ENCODE measurements around the gene NEK3. TPM values are rescaled to one million over a fixed set of nuclear protein-coding genes. Genes with fewer than 3 reads are reported as not detected.
"Not testable (repeated sequence)": the region's sequence is repeated elsewhere in the genome, so short reads cannot be mapped to it uniquely, and the experiment has no call there.

Gene NEK3
- total and polyA plus RNA-seq, 11 donors, result 2.3 to 10.7 (median 5.8) TPM

GRCh38 chr13:52164989-52165388 is 5.6 kb upstream of the NEK3 start:
- Histone ChIP-seq H3K9me3 (no peaks in the 10 kb centered on the region), H3K4me3 (no peak overlapping the region), H3K27ac (no peak overlapping the region), H3K27me3 (no peaks in the 10 kb centered on the region), H3K36me3 (peaks cover 0 to 49% (median 42%) of the 10 kb centered on the region in 9 donors), H3K4me1 (peaks cover 0 to 29% (median 12%) of the 10 kb centered on the region in 12 donors)
- DNase-seq (no peak), ATAC-seq (no peak)
- intact Hi-C loops (cut with DNase I), result no loop called here
- TF ChIP-seq POLR2A (IDR thresholded peaks at IDR 0.05) (no peak), CTCF (IDR thresholded peaks at IDR 0.05) (no peak)

GRCh38 chr13:52163878-52164277 is 4.5 kb upstream of the NEK3 start:
- H3K4me3 ChIP-seq; intact Hi-C loops (cut with DNase I); H3K9me3 ChIP-seq; H3K27ac ChIP-seq; ATAC-seq; DNase-seq; H3K27me3 ChIP-seq: not testable (repeated sequence)
- peaks cover 0 to 38% (median 32%) of the 10 kb centered on the region in 9 donors for H3K36me3 ChIP-seq
- H3K4me1 ChIP-seq, result peaks cover 0 to 35% (median 17%) of the 10 kb centered on the region in 12 donors
- 91 to 98% (median 97%) methylated on average over 3 of the region's 3 CpGs for WGBS, 4 donors

GRCh38 chr13:52162279-52163101 is 3.1 kb upstream of the NEK3 start:
- H3K4me3 ChIP-seq, result no peak overlapping the region
- no peaks in the 10 kb centered on the region for H3K9me3 ChIP-seq
- peak overlapping the region in 10 of 12 donors; percentile 26 to 75 (median 49) for H3K27ac ChIP-seq
- H3K4me1 ChIP-seq, result peaks cover 0 to 41% (median 23%) of the 10 kb centered on the region in 12 donors
- no peak for DNase-seq
- 59 to 72% (median 67%) methylated on average over 5 of the region's 5 CpGs for WGBS, 4 donors
- peaks cover 0 to 24% (median 20%) of the 10 kb centered on the region in 9 donors for H3K36me3 ChIP-seq
- intact Hi-C loops (cut with DNase I), result no loop called here
- TF ChIP-seq CTCF (IDR thresholded peaks at IDR 0.05) (no peak), POLR2A (IDR thresholded peaks at IDR 0.05) (no peak)
- ATAC-seq, result peak in 1 of 4 donors; percentile 18
- no peaks in the 10 kb centered on the region for H3K27me3 ChIP-seq

- no peak for ATAC-seq
- Histone ChIP-seq H3K4me1 (peaks cover 0 to 46% (median 23%) of the 10 kb centered on the region in 12 donors), H3K36me3 (peaks cover 0 to 11% (median 8%) of the 10 kb centered on the region in 9 donors), H3K4me3 (no peak overlapping the region), H3K9me3 (no peaks in the 10 kb centered on the region), H3K27ac (peak overlapping the region in 1 of 12 donors; percentile 67), H3K27me3 (no peaks in the 10 kb centered on the region)
- no peak for TF ChIP-seq CTCF (IDR thresholded peaks at IDR 0.05)
- no peak for TF ChIP-seq POLR2A (IDR thresholded peaks at IDR 0.05)
- no peak for DNase-seq
- 84 to 93% (median 90%) methylated on average over 3 of the region's 3 CpGs for WGBS, 4 donors
- intact Hi-C loops (cut with DNase I), result no loop called here
Observed at GRCh38 chr13:52161181-52161646, 1.8 kb upstream of the NEK3 start.
